Right lobe of liver (tissue), 4 donors: Measurements from ENCODE around the gene TTLL12.

Source experiments
- CTCF ChIP-seq, 4 donors: fragments of 200-600 bp in 3 of 4; fragments of 450-650 bp in 1 of 4; IDR thresholded peaks; one replicate each; pipeline versions ENCODE4 v1.5.1 to v1.8.0; 2016 to 2022; ENCODE audit warnings: antibody characterized with exemption in 4 of 4, mild to moderate bottlenecking in 2 of 4
- POLR2A ChIP-seq: fragments of 450-650 bp; IDR thresholded peaks from one replicate; pipeline ENCODE4 v1.6.1; 2017; ENCODE audit warnings: antibody characterized with exemption, mild to moderate bottlenecking
- donor health status: DM: no; HTN: no; CAD: no.
- donor health status: DM: no; HTN: no; CAD: no.
- donor health status: DM: no; HTN: yes; CAD: no.

- TF ChIP-seq CTCF (IDR thresholded peaks at IDR 0.05) (no peak), POLR2A (no peak)
Measured at GRCh38 chr22:43220625-43221380, 33.9 kb upstream of the TTLL12 start.
